ENCODE results near the gene ATAD3A. TPM values are rescaled to one million over a fixed set of nuclear protein-coding genes. Genes with fewer than 3 reads are reported as not detected.

The ATAD3A gene
- total and polyA plus RNA-seq, 9 donors = 2.8 to 23.9 (median 16.9) TPM

- intact Hi-C loops (cut with DNase I) = no loop called here
- H3K9me3 ChIP-seq = no peaks in the 10 kb centered on the region
- H3K27ac ChIP-seq = no peak overlapping the region
- H3K27me3 ChIP-seq = no peaks in the 10 kb centered on the region
- DNase-seq = no peak
- no peaks in the 10 kb centered on the region for H3K36me3 ChIP-seq
- H3K4me1 ChIP-seq (ENCODE audit: insufficient read depth) = no peaks in the 10 kb centered on the region
- 49 to 59% (median 51%) methylated on average over 4 of the region's 4 CpGs for WGBS, 3 donors
- no peak overlapping the region for H3K4me3 ChIP-seq
- TF ChIP-seq EP300 (IDR thresholded peaks at IDR 0.05) = no peak
- no peak for TF ChIP-seq CTCF (IDR thresholded peaks at IDR 0.05)
These were observed 46.6 kb downstream of the ATAD3A start for GRCh38 chr1:1558591-1558990.

- Histone ChIP-seq H3K27me3 (no peaks in the 10 kb centered on the region), H3K4me1 (ENCODE audit: insufficient read depth) (no peaks in the 10 kb centered on the region), H3K4me3 (no peak overlapping the region), H3K36me3 (no peaks in the 10 kb centered on the region), H3K27ac (no peak overlapping the region), H3K9me3 (no peaks in the 10 kb centered on the region)
- TF ChIP-seq POLR2A (IDR thresholded peaks at IDR 0.05) (no peak), EP300 (IDR thresholded peaks at IDR 0.05) (no peak), CTCF (IDR thresholded peaks at IDR 0.05) (no peak)
- intact Hi-C loops (cut with DNase I) = no loop called here
- 58 to 68% (median 64%) methylated on average over 17 of the region's 17 CpGs for WGBS, 3 donors
- no peak for DNase-seq
These were observed 47.1 kb downstream of the ATAD3A start for GRCh38 chr1:1559066-1559465.

GRCh38 chr1:1560178-1560577 lies 48.2 kb downstream of the ATAD3A start:
- WGBS, 3 donors = 88 to 90% (median 90%) methylated on average over 9 of the region's 9 CpGs
- Histone ChIP-seq H3K27me3 (no peaks in the 10 kb centered on the region), H3K27ac (no peak overlapping the region), H3K4me3 (no peak overlapping the region), H3K36me3 (no peaks in the 10 kb centered on the region), H3K4me1 (ENCODE audit: insufficient read depth) (no peaks in the 10 kb centered on the region), H3K9me3 (no peaks in the 10 kb centered on the region)
- TF ChIP-seq EP300 (IDR thresholded peaks at IDR 0.05) (no peak), POLR2A (IDR thresholded peaks at IDR 0.05) (no peak), CTCF (IDR thresholded peaks at IDR 0.05) (no peak)
- intact Hi-C loops (cut with DNase I) = no loop called here
- no peak for DNase-seq

- Histone ChIP-seq H3K4me3 (no peak overlapping the region), H3K9me3 (no peaks in the 10 kb centered on the region), H3K4me1 (ENCODE audit: insufficient read depth) (no peaks in the 10 kb centered on the region), H3K36me3 (no peaks in the 10 kb centered on the region), H3K27me3 (no peaks in the 10 kb centered on the region), H3K27ac (no peak overlapping the region)
- TF ChIP-seq POLR2A (IDR thresholded peaks at IDR 0.05) (no peak), EP300 (IDR thresholded peaks at IDR 0.05) (no peak), CTCF (IDR thresholded peaks at IDR 0.05) (no peak)
- intact Hi-C loops (cut with DNase I) = no loop called here
- 86 to 92% (median 88%) methylated on average over 14 to 15 of the region's 15 CpGs for WGBS, 3 donors
- DNase-seq = no peak
These were observed 50.0 kb downstream of the ATAD3A start for GRCh38 chr1:1561801-1562470.

Data from ovary (tissue), 9 donors.